A549 (cell line): ENCODE data around the gene MFSD12. TPM values are rescaled to one million over a fixed set of nuclear protein-coding genes. Genes with fewer than 3 reads are reported as not detected.

Source experiments
- ATAC-seq, 2 experiments: fragments of 200-7000 bp in 1 of 2; fragments of >200 bp in 1 of 2; cut with Nextera tagmentation in 1 of 2; cut with Tn5 transposase in 1 of 2; 3 replicates each; pipeline versions ENCODE4 v1.8.0 to v1.9.1; 2018 to 2020; ENCODE audit warnings: mild to moderate bottlenecking in 1 of 2, moderate library complexity in 1 of 2
- CTCF ChIA-PET: fragments of 300-600 bp; sonication (Branson Sonifier 250); formaldehyde crosslinking; extraction: SDS; loops from one replicate; lab custom pipeline; 2021; ENCODE audit warnings: antibody characterized with exemption, inconsistent platforms; lab: Yijun Ruan, JAX
- POLR2A ChIA-PET: fragments of 350-600 bp; formaldehyde crosslinking; extraction: SDS; loops from one replicate; lab custom pipeline; 2021; ENCODE audit warnings: antibody characterized with exemption, inconsistent platforms; lab: Yijun Ruan, JAX
- DNase-seq, 2 experiments: peaks; one replicate each; pipeline versions ENCODE4 v3.0.0 to v3.0.0-alpha.2; 2011 to 2016; ENCODE audit warnings: low read depth in 1 of 2, low spot score in 1 of 2
- FAIRE-seq: peaks from 2 replicates; lab custom pipeline; 2011; peaks lifted over from hg19 to GRCh38; lab: Jason Lieb, UNC
- H3K27ac ChIP-seq, 2 experiments: fragments of >200 bp; sonication (Bioruptor Twin); formaldehyde crosslinking; 3 replicates each; pipeline ENCODE4 v1.5.1; 2016 to 2017
- H3K4me1 ChIP-seq: fragments of >200 bp; sonication (Bioruptor Twin); formaldehyde crosslinking; 3 replicates; pipeline ENCODE4 v1.6.1; 2016
- H3K4me2 ChIP-seq: fragments of >200 bp; sonication (Bioruptor Twin); formaldehyde crosslinking; 3 replicates; pipeline ENCODE4 v1.6.1; 2016
- H3K4me3 ChIP-seq: fragments of >200 bp; sonication (Bioruptor Twin); formaldehyde crosslinking; 3 replicates; pipeline ENCODE4 v1.5.1; 2016
- H3K9me3 ChIP-seq: fragments of >200 bp; sonication (Bioruptor Twin); formaldehyde crosslinking; 3 replicates; pipeline ENCODE4 v1.6.1; 2016
- EHMT2 ChIP-seq: fragments of 200-600 bp; sonication (generic); IDR thresholded peaks from 2 replicates; pipeline ENCODE4 v1.6.1; 2016; ENCODE audit warnings: antibody characterized with exemption, low read depth, mild to moderate bottlenecking, moderate library complexity
- FOSB ChIP-seq: fragments of 250-450 bp; sonication (Bioruptor Pico); IDR thresholded peaks from 2 replicates; pipeline ENCODE4 v1.5.0; 2020; ENCODE audit warnings: mild to moderate bottlenecking, moderate library complexity
- FOXS1 ChIP-seq: fragments of 250-450 bp; sonication (Bioruptor Pico); IDR thresholded peaks from 2 replicates; pipeline ENCODE4 v1.5.0; 2020; ENCODE audit warnings: mild to moderate bottlenecking, moderate library complexity
- GATA3 ChIP-seq: IDR thresholded peaks from 2 replicates; pipeline ENCODE4 v1.6.1; 2012; ENCODE audit warnings: borderline replicate concordance
- HDAC2 ChIP-seq: fragments of 200-600 bp; sonication (generic); IDR thresholded peaks from 2 replicates; pipeline ENCODE4 v1.6.1; 2016
- HEYL ChIP-seq: fragments of 250-450 bp; sonication (Bioruptor Pico); IDR thresholded peaks from 2 replicates; pipeline ENCODE4 v1.8.0; 2021; ENCODE audit warnings: mild to moderate bottlenecking, moderate library complexity
- HOXA7 ChIP-seq: fragments of 250-450 bp; sonication (Bioruptor Pico); IDR thresholded peaks from 2 replicates; pipeline ENCODE4 v1.5.0; 2020; ENCODE audit warnings: mild to moderate bottlenecking, moderate library complexity
- JUN ChIP-seq, 2 experiments: fragments of >200 bp; sonication (Bioruptor Twin); formaldehyde crosslinking; IDR thresholded peaks; 2 replicates in 1 of 2; 3 replicates in 1 of 2; pipeline ENCODE4 v1.6.1; 2016 to 2017
- JUNB ChIP-seq: fragments of >200 bp; sonication (Bioruptor Twin); formaldehyde crosslinking; IDR thresholded peaks from 2 replicates; pipeline ENCODE4 v1.6.1; 2016
- KDM1A ChIP-seq: fragments of 200-600 bp; sonication (generic); IDR thresholded peaks from 2 replicates; pipeline ENCODE4 v1.6.1; 2016; ENCODE audit warnings: low read depth, mild to moderate bottlenecking
- MAFK ChIP-seq: fragments of 450-650 bp; IDR thresholded peaks from 2 replicates; pipeline ENCODE4 v1.6.1; 2014; ENCODE audit not compliant: partially characterized antibody
- RARB ChIP-seq: fragments of 250-450 bp; sonication (Bioruptor Pico); IDR thresholded peaks from 2 replicates; pipeline ENCODE4 v1.8.0; 2021; ENCODE audit warnings: mild to moderate bottlenecking, moderate library complexity
- RCOR1 ChIP-seq: fragments of 150-350 bp; IDR thresholded peaks from 2 replicates; pipeline ENCODE4 v1.6.1; 2014; ENCODE audit warnings: antibody characterized with exemption, low read length, low read depth
- SMC3 ChIP-seq: fragments of >200 bp; sonication (Bioruptor Twin); formaldehyde crosslinking; IDR thresholded peaks from 3 replicates; pipeline ENCODE4 v1.6.1; 2018; ENCODE audit warnings: inconsistent platforms
- ZSCAN20 ChIP-seq: fragments of 250-450 bp; sonication (Bioruptor Pico); IDR thresholded peaks from 2 replicates; pipeline ENCODE4 v1.8.0; 2022; ENCODE audit warnings: mild to moderate bottlenecking, moderate library complexity
- WGBS: methylation state at CpG from one replicate; pipeline ENCODE4 v1.1.6; 2017; ENCODE audit errors: missing lambda C conversion rate; 5-methylcytosine and 5-hydroxymethylcytosine counted together
- polyA plus RNA-seq, 4 experiments: library from polyadenylated mRNA; depleted of rRNA in 3 of 4; stranded (reverse); fragments of >200 nt; fragmentation: RNase III in 1 of 4; extraction: RNeasy Plus Mini Kit Qiagen cat#74134 plus additional on column Dnase treatment in 1 of 4; gene quantifications; 2 replicates in 3 of 4; 3 replicates in 1 of 4; pipeline ENCODE4 v1.2.3, GENCODE V29; 2011 to 2017
- TF ChIP-seq, protein P1 (sequence below): fragments of >200 bp; sonication (Bioruptor Twin); formaldehyde crosslinking; IDR thresholded peaks from 3 replicates; pipeline ENCODE4 v1.6.1; 2016
- TF ChIP-seq, protein P2 (sequence below): fragments of 250-450 bp; sonication (Bioruptor Pico); IDR thresholded peaks from 2 replicates; pipeline ENCODE4 v1.5.0; 2021; ENCODE audit warnings: mild to moderate bottlenecking, moderate library complexity, borderline replicate concordance
- TF ChIP-seq, protein P3 (sequence below): fragments of >200 bp; sonication (Bioruptor Twin); formaldehyde crosslinking; IDR thresholded peaks from 2 replicates; pipeline ENCODE4 v1.6.1; 2016
- TF ChIP-seq, protein P4 (sequence below): IDR thresholded peaks from 2 replicates; pipeline ENCODE4 v1.6.1; 2012; ENCODE audit warnings: low read depth, borderline replicate concordance

MFSD12 gene
- polyA plus RNA-seq, 2 of the 4 experiments (the other 2 are of a cell fraction) = 52.5 to 115 TPM

DNA sequence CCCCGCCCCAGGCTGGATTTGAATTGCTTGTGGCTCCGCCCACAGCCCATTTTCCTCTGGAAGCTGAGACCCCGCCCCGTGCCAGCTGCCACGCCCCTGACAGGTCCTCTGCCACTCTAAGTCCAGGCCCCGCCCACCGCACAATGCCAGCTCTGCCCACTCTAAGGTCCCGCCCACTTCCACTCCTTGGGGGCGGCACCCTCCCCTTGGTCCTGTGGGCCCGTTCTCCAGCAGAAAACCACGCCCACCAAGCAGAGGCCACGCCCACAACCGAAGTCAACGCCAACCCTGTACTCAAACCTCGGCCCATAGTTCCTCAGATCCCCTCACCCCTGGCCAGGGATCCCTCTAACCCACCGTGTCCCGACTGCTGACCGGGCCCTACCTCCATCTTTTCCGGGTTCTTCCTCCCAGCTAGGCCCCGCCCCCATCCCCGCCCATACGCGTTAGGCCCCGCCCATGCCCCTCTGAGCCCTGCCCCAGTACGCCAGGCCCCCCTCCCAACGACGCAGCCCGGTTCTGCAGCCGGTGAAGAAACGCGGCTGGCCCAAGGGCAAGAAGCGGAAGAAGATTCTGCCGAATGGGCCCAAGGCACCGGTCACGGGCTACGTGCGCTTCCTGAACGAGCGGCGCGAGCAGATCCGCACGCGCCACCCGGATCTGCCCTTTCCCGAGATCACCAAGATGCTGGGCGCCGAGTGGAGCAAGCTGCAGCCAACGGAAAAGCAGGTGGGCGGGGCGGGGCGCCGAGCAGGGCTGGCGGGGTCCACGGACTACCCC lies 16.7 kb upstream of the MFSD12 start:
- H3K27ac ChIP-seq = peak overlapping the region; percentile 62 to 92
- peaks cover 21% of the 10 kb centered on the region for H3K4me1 ChIP-seq
- H3K4me3 ChIP-seq = peak overlapping the region; percentile 89
- H3K9me3 ChIP-seq = no peaks in the 10 kb centered on the region
- TF ChIP-seq HDAC2 (no peak), SMC3 (no peak)
- TF ChIP-seq, protein P1, sequence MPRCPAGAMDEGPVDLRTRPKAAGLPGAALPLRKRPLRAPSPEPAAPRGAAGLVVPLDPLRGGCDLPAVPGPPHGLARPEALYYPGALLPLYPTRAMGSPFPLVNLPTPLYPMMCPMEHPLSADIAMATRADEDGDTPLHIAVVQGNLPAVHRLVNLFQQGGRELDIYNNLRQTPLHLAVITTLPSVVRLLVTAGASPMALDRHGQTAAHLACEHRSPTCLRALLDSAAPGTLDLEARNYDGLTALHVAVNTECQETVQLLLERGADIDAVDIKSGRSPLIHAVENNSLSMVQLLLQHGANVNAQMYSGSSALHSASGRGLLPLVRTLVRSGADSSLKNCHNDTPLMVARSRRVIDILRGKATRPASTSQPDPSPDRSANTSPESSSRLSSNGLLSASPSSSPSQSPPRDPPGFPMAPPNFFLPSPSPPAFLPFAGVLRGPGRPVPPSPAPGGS = no peak
- DNase-seq (peak; percentile 45 to 98), FAIRE-seq (no peak), ATAC-seq (peak; percentile 28 to 65; a peak in 5 of 6 replicates)
- 86% methylated on average over 25 of the region's 55 CpGs for WGBS
- POLR2A ChIA-PET = interaction anchor here (0.6 to 1.5 kb wide), 3 partner anchors 9 to 29 kb away, joined by 4 to 14 read pairs (median 6); partner anchors contain the start of gene MFSD12
- CTCF ChIA-PET = interaction anchor here (0.5 to 9.7 kb wide), 6 partner anchors 11 to 72 kb away, joined by 3 to 100 read pairs (median 27); partner anchors contain the start of genes GIPC3 and MFSD12
- H3K4me2 ChIP-seq = peak overlapping the region; percentile 83

DNA sequence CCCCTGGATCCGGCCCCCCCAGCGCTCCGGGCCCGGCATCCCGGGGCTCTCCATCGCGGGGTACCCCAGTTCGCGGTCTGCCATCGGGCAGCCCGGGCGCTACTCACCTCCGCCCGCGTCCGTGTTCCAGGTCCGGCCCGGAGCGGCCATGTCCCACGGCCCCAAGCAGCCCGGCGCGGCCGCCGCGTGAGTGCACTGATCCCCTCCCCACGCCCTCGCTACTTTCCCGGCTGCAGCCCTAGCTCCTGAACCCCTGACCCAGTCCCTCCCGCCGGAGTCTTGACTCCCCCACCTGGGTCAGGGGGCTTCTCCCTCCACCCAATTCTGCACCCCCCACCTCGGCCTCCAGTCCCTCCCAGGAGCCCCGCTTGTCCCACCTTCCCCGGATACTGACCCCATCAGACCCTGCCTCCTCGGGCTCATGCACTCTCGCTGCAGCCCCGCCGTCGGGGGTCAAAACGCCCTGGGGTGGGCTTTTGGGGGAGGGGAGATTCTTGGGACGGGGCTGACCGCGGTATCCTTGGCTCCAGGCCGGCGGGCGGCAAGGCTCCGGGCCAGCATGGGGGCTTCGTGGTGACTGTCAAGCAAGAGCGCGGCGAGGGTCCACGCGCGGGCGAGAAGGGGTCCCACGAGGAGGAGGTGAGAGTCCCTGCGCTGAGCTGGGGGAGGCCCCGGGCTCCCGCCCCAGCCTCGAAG lies 15.9 kb upstream of the MFSD12 start:
- no peak for DNase-seq
- H3K4me2 ChIP-seq = peak overlapping the region; percentile 83
- ChIA-PET CTCF (interaction anchor here (0.6 to 9.7 kb wide), 4 partner anchors 12 to 36 kb away, joined by 3 to 100 read pairs (median 56); partner anchors contain the start of genes GIPC3 and MFSD12), POLR2A (interaction anchor here (0.5 to 1.5 kb wide), 4 partner anchors 9 to 32 kb away, joined by 3 to 14 read pairs (median 5); partner anchors contain the start of gene MFSD12)
- WGBS = 0% methylated on average over 19 of the region's 60 CpGs
- TF ChIP-seq KDM1A (no peak), JUNB (no peak), FOSB (CRISPR knock-in tag) (no peak), MAFK (no peak), RCOR1 (no peak), ZSCAN20 (CRISPR knock-in tag) (no peak), GATA3 (no peak), FOXS1 (CRISPR knock-in tag) (no peak), RARB (CRISPR knock-in tag) (no peak), HEYL (CRISPR knock-in tag) (no peak), HOXA7 (no peak)
- TF ChIP-seq, protein P2, sequence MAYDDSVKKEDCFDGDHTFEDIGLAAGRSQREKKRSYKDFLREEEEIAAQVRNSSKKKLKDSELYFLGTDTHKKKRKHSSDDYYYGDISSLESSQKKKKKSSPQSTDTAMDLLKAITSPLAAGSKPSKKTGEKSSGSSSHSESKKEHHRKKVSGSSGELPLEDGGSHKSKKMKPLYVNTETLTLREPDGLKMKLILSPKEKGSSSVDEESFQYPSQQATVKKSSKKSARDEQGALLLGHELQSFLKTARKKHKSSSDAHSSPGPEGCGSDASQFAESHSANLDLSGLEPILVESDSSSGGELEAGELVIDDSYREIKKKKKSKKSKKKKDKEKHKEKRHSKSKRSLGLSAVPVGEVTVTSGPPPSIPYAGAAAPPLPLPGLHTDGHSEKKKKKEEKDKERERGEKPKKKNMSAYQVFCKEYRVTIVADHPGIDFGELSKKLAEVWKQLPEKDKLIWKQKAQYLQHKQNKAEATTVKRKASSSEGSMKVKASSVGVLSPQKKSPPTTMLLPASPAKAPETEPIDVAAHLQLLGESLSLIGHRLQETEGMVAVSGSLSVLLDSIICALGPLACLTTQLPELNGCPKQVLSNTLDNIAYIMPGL (CRISPR knock-in tag) = no peak
- TF ChIP-seq, protein P3, sequence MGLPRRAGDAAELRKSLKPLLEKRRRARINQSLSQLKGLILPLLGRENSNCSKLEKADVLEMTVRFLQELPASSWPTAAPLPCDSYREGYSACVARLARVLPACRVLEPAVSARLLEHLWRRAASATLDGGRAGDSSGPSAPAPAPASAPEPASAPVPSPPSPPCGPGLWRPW = no peak
- H3K4me1 ChIP-seq = peaks cover 22% of the 10 kb centered on the region
- ATAC-seq = peak; percentile 42 to 63
- no peak for FAIRE-seq
- H3K9me3 ChIP-seq = no peaks in the 10 kb centered on the region
- H3K4me3 ChIP-seq = peak overlapping the region; percentile 89
- peak overlapping the region; percentile 73 to 92 for H3K27ac ChIP-seq

DNA sequence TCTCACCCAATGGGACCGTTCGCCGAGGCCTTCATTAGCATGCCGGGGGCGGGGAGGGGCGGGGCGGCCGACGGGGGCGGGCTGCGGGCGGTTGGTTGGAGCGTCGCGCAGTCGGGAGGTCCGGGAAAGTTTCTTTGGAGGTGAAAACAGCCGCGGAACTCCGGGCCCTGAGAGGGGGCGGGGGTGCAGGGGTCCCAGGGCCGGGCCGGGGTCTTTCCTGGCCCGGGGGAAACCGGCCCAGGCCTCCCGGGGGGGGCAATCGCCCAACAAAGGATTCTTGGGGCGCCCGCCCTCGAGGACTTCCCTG lies 15.4 kb upstream of the MFSD12 start, which contains the start of gene HMG20B:
Gene HMG20B, plus strand, starts transcription at position 90 of the 307 bp plus-strand sequence. CDS start 366 bp downstream, outside the sequence.
- ATAC-seq (no peak), FAIRE-seq (no peak), DNase-seq (no peak)
- Histone ChIP-seq H3K4me1 (peaks cover 22% of the 10 kb centered on the region), H3K9me3 (no peaks in the 10 kb centered on the region), H3K4me2 (peak within 1 kb of the TSS; percentile 90), H3K4me3 (peak within 1 kb of the TSS; percentile 89), H3K27ac (peak within 1 kb of the TSS; percentile 79 to 94)
- CTCF ChIA-PET = interaction anchor here (3.8 to 9.7 kb wide), 2 partner anchors 15 to 26 kb away, joined by 70 to 100 read pairs; partner anchors contain the start of gene MFSD12
- TF ChIP-seq, protein P4, sequence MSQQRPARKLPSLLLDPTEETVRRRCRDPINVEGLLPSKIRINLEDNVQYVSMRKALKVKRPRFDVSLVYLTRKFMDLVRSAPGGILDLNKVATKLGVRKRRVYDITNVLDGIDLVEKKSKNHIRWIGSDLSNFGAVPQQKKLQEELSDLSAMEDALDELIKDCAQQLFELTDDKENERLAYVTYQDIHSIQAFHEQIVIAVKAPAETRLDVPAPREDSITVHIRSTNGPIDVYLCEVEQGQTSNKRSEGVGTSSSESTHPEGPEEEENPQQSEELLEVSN = no peak
- no peak for TF ChIP-seq EHMT2
- peak in 1 of 2 experiments; percentile 62; a peak in 2 of 5 replicates for TF ChIP-seq JUN (IDR thresholded peaks at IDR 0.05)
- POLR2A ChIA-PET = interaction anchor here (0.5 kb wide), 1 partner anchor 32 kb away, joined by 3 read pairs; no protein-coding TSS in a partner anchor
- WGBS = no CpG with 5 or more reads among the region's 30 CpGs
